ENCODE results near the gene LARGE1. TPM values are rescaled to one million over a fixed set of nuclear protein-coding genes. Genes with fewer than 3 reads are reported as not detected.

The LARGE1 gene
- total and polyA plus RNA-seq, 2 of the 8 experiments (the other 6 are each of a cell fraction or from before 2014, with no cell fraction given) = 43.7 to 83.0 TPM

DNA sequence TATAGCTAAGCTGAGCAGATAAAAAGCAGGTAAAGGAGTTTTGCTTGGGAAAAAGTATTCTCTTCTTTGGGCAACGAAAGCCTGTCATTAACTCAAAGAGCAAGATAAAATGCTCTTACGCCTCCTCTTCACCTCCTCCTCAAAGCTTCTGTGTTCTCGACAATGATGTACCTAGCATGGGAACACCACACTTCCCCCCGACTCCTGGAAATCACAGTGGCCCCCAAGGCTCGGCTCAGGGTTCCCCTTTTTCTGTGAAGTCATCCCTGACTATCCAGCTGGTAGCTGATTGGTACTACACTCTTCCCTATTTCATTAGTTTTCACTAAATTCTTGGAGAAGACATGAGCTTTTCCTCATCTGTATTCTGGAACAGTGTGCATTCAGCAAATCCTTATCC lies 336.1 kb downstream of the LARGE1 start:
- no peak overlapping the region for H3K4ac ChIP-seq (replicated peaks; ENCODE audit: insufficient read length, low read depth, low read length)
- whole genome bisulfite sequencing, 2 experiments (ENCODE audit: extremely low coverage in 1 of 2, insufficient coverage in 1 of 2, insufficient read length in 1 of 2, insufficient replicate concordance in 2 of 2, low coverage in 1 of 2, low lambda C conversion rate in 2 of 2, missing lambda C conversion rate in 1 of 2) = 95% methylated on average over 5 of the region's 5 CpGs; no CpG with 5 or more reads in 1 of the 2 experiments
- H2AFZ ChIP-seq (ENCODE audit: low read length) = no peak overlapping the region
- no peak overlapping the region for H2BK20ac ChIP-seq (ENCODE audit: low read length)
- no peak overlapping the region for H4K8ac ChIP-seq (ENCODE audit: extremely low read depth, insufficient read depth, low read length)
- H3K4me3 ChIP-seq (ENCODE audit: extremely low read depth in 1 of 4, insufficient read depth in 2 of 4, low read depth in 3 of 4, low read length in 4 of 4) = no peak overlapping the region
- no peak overlapping the region for H3K18ac ChIP-seq (ENCODE audit: extremely low read depth, low read length)
- no peak overlapping the region for H3K4me2 ChIP-seq (ENCODE audit: insufficient read depth in 1 of 2, low read depth in 2 of 2, low read length in 2 of 2)
- no peak overlapping the region for H4K5ac ChIP-seq (ENCODE audit: insufficient read length, low read depth, low read length)
- H3K23me2 ChIP-seq (ENCODE audit: low read depth, low read length) = no peaks in the 10 kb centered on the region
- H3K23ac ChIP-seq (ENCODE audit: insufficient read length) = no peak overlapping the region
- H2BK15ac ChIP-seq (ENCODE audit: low read length) = no peak overlapping the region
- no peak overlapping the region for H3K56ac ChIP-seq (replicated peaks; ENCODE audit: insufficient read length, low read depth, low read length)
- H2BK120ac ChIP-seq (replicated peaks; ENCODE audit: low read depth, low read length) = no peak overlapping the region
- no peaks in the 10 kb centered on the region for H3K9me3 ChIP-seq (ENCODE audit: insufficient read depth in 2 of 2, low read depth in 1 of 2, low read length in 1 of 2)
- no peak overlapping the region for H2AK5ac ChIP-seq (ENCODE audit: low read depth, low read length)
- no peak overlapping the region for H4K91ac ChIP-seq (replicated peaks; ENCODE audit: insufficient read length, low read length)
- no peak overlapping the region for H2BK5ac ChIP-seq (ENCODE audit: low read depth, low read length)
- TF ChIP-seq SIRT6 (IDR thresholded peaks at IDR 0.05; ENCODE audit: low read length) (no peak), MAX (IDR thresholded peaks at IDR 0.05) (no peak), HDAC2 (IDR thresholded peaks at IDR 0.05; ENCODE audit: borderline replicate concordance in 1 of 2, low read depth in 2 of 2, low read length in 2 of 2) (no peak), EP300 (IDR thresholded peaks at IDR 0.05; ENCODE audit: borderline replicate concordance in 1 of 2, low read depth in 2 of 2, low read length in 2 of 2) (no peak), YY1 (IDR thresholded peaks at IDR 0.05; ENCODE audit: low read depth, low read length) (no peak), PHF8 (conservative IDR thresholded peaks at IDR 0.05; ENCODE audit: low read depth, low read length) (no peak)
- H3K27me3 ChIP-seq (replicated peaks in 1 of 4; ENCODE audit: control insufficient read depth in 3 of 4, extremely low read depth in 1 of 4, insufficient read depth in 3 of 4, low read length in 3 of 4) = no peaks in the 10 kb centered on the region
- no peak for DNase-seq (ENCODE audit: low read depth in 1 of 2, low spot score in 2 of 2)
- CTCF ChIA-PET (ENCODE audit: partially characterized antibody) = interaction anchor here (0.7 to 3.7 kb wide), 4 partner anchors 65 to 282 kb away, joined by 3 to 13 read pairs (median 5); no protein-coding TSS in a partner anchor
- H3K79me2 ChIP-seq (ENCODE audit: control insufficient read depth in 1 of 2, insufficient read depth in 2 of 2, low read length in 2 of 2) = 0 out of 4 replicates have a peak, but pooled peaks cover 0 to 3% of the 10 kb centered on the region in 2 experiments
- no peak overlapping the region for H2BK12ac ChIP-seq (ENCODE audit: low read depth, low read length)
- POLR2A ChIA-PET (ENCODE audit: partially characterized antibody) = no interaction called here
- H3K14ac ChIP-seq (ENCODE audit: insufficient read length) = no peak overlapping the region
- H3K79me1 ChIP-seq (ENCODE audit: low read depth, low read length) = peaks cover 2% of the 10 kb centered on the region; the same call in 1 of the 2 replicates
- H4K20me1 ChIP-seq (replicated peaks in 1 of 2; ENCODE audit: control insufficient read depth in 1 of 2, insufficient read depth in 2 of 2, low read length in 2 of 2) = peaks cover 0 to 2% of the 10 kb centered on the region in 2 experiments
- no peak overlapping the region for H3K9ac ChIP-seq (replicated peaks in 1 of 4; ENCODE audit: extremely low read depth in 1 of 4, low read depth in 3 of 4, low read length in 3 of 4)
- peaks cover 0 to 4% (median 2%) of the 10 kb centered on the region in 4 experiments; a peak in 1 of 7 replicates for H3K4me1 ChIP-seq (replicated peaks in 1 of 4; ENCODE audit: control insufficient read depth in 3 of 4, insufficient read depth in 4 of 4, low read length in 3 of 4)
- no peak overlapping the region for H3K27ac ChIP-seq (ENCODE audit: low read depth, low read length)
- FAIRE-seq = no peak
- H3K36me3 ChIP-seq (ENCODE audit: control insufficient read depth in 2 of 4, insufficient read depth in 4 of 4, low read length in 3 of 4) = no peaks in the 10 kb centered on the region
